ENCODE results near the gene DNAJC3.
"Not testable (repeated sequence)": the region's sequence is repeated elsewhere in the genome, so short reads cannot be mapped to it uniquely, and the experiment has no call there.

DNAJC3 gene

GRCh38 chr13:95716231-95716630 is 39.3 kb downstream of the DNAJC3 start:
- DNase-seq = no peak

GRCh38 chr13:95722241-95722640 is 45.3 kb downstream of the DNAJC3 start:
- DNase-seq = no peak

GRCh38 chr13:95723438-95723837 is 46.5 kb downstream of the DNAJC3 start:
- no peak for DNase-seq

- DNase-seq = no peak
Observed at GRCh38 chr13:95724252-95724651, 47.3 kb downstream of the DNAJC3 start.

- no peak for DNase-seq
Observed at GRCh38 chr13:95726876-95727275, 49.9 kb downstream of the DNAJC3 start.

GRCh38 chr13:95728957-95729356 is 52.0 kb downstream of the DNAJC3 start:
- DNase-seq = no peak

GRCh38 chr13:95734124-95734523 is 57.2 kb downstream of the DNAJC3 start:
- no peak for DNase-seq

GRCh38 chr13:95740071-95740978 is 63.4 kb downstream of the DNAJC3 start:
- not testable (repeated sequence) for DNase-seq

- no peak for DNase-seq
Observed at GRCh38 chr13:95740979-95741320, 64.0 kb downstream of the DNAJC3 start.

- no peak for DNase-seq
Observed at GRCh38 chr13:95741584-95742563, 64.9 kb downstream of the DNAJC3 start.

- no peak for DNase-seq
Observed at GRCh38 chr13:95743192-95743591, 66.3 kb downstream of the DNAJC3 start.

GRCh38 chr13:95745289-95745688 is 68.3 kb downstream of the DNAJC3 start:
- DNase-seq = no peak

- DNase-seq = no peak
Observed at GRCh38 chr13:95745752-95746151, 68.8 kb downstream of the DNAJC3 start.

GRCh38 chr13:95749545-95749944 is 72.6 kb downstream of the DNAJC3 start:
- no peak for DNase-seq

GRCh38 chr13:95752677-95753076 is 75.7 kb downstream of the DNAJC3 start:
- no peak for DNase-seq

- DNase-seq = no peak
Observed at GRCh38 chr13:95754069-95754468, 77.1 kb downstream of the DNAJC3 start.

- DNase-seq = no peak
Observed at GRCh38 chr13:95756072-95756471, 79.1 kb downstream of the DNAJC3 start.

- not testable (repeated sequence) for DNase-seq
Observed at GRCh38 chr13:95762626-95763025, 85.7 kb downstream of the DNAJC3 start.

GRCh38 chr13:95763601-95764000 is 86.7 kb downstream of the DNAJC3 start:
- DNase-seq = no peak

GRCh38 chr13:95771905-95772304 is 95.0 kb downstream of the DNAJC3 start:
- no peak for DNase-seq

GRCh38 chr13:95779522-95779921 is 102.6 kb downstream of the DNAJC3 start:
- no peak for DNase-seq

- DNase-seq = no peak
Observed at GRCh38 chr13:95781016-95781415, 104.1 kb downstream of the DNAJC3 start.

GRCh38 chr13:95781940-95782339 is 105.0 kb downstream of the DNAJC3 start:
- DNase-seq = not testable (repeated sequence)

GRCh38 chr13:95783747-95784146 is 106.8 kb downstream of the DNAJC3 start:
- DNase-seq = no peak

Measured in NCI-H187 treated with DMSO at 0.1 percent for 48 hours (cell line).